Upper lobe of right lung (tissue), 1 donor: ENCODE measurements around the gene NXNL1. TPM values are rescaled to one million over a fixed set of nuclear protein-coding genes. Genes with fewer than 3 reads are reported as not detected.

Source experiments
- ATAC-seq: fragments of 200-7000 bp; cut with Tn5 transposase; one replicate; pipeline ENCODE4 v1.9.1; 2020; ENCODE audit warnings: mild to moderate bottlenecking, moderate library complexity
- DNase-seq: peaks from one replicate; pipeline ENCODE4 v3.0.0-alpha.2; 2020
- H3K27ac ChIP-seq: fragments of 200-600 bp; one replicate; pipeline ENCODE4 v1.8.0; 2022
- H3K27me3 ChIP-seq: fragments of 200-600 bp; one replicate; pipeline ENCODE4 v1.8.0; 2022; ENCODE audit warnings: mild to moderate bottlenecking
- H3K36me3 ChIP-seq: fragments of 200-600 bp; one replicate; pipeline ENCODE4 v1.8.0; 2022
- H3K4me1 ChIP-seq: fragments of 200-600 bp; one replicate; pipeline ENCODE4 v1.8.0; 2022
- H3K4me3 ChIP-seq: fragments of 200-600 bp; one replicate; pipeline ENCODE4 v1.8.0; 2022; ENCODE audit warnings: mild to moderate bottlenecking
- H3K9me3 ChIP-seq: fragments of 200-600 bp; one replicate; pipeline ENCODE4 v1.8.0; 2022
- intact Hi-C: fragments of 100-400 bp; cut with DNase I; formaldehyde crosslinking; loops from one replicate; pipeline ENCODE4 v1.11.0; 2022
- total RNA-seq: library from RNA; stranded (reverse); fragmentation: NEBNext Ultra II Directional; extraction: Animal tissue kit (Norgen Biotek cat#: 25700); gene quantifications from one replicate; pipeline ENCODE4 v1.2.1, GENCODE V29; 2021
- TF ChIP-seq, protein P1 (sequence below): fragments of 200-600 bp; IDR thresholded peaks from one replicate; pipeline ENCODE4 v1.8.0; 2022; ENCODE audit warnings: antibody characterized with exemption
- donor health status: DM: no; HTN: yes; CAD: no; lungs with severe emphysema.

Gene NXNL1
- total RNA-seq, 1 donor from 2014 or later = not detected

DNA sequence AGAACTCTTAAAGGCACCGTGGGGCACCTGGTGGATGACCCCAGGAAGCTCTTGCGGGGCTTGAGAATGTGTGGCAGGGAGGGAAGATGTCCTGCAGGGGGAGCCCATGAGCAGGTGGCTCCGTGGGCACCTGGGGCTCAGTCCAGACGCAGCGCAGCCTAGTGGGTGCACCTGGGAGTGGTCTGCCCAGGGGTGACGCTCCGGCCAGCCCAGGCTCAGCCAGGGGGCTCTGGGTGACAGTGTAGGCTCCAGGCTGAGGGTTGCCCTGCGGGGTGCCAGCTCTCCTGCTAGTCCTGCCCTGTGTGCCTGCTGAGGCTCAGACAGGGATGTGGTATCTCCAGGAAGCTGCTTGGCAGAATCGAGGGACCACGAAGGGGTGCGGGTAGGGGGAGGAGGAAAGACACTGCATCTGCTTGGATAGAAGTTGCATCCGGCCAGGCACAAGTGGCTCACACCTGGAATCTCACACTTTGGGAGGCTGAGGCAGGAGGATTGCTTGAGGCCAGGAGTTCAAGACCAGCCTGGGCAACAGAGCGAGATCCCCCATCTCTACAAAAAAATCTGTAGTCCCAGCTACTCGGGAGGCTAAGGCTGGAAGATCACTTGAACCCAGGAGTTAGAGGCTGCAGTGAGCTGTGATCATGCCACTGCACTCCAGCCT lies 35.7 kb upstream of the NXNL1 start:
- intact Hi-C loops = no loop called here
- Histone ChIP-seq H3K9me3 (no peaks in the 10 kb centered on the region), H3K27ac (no peak overlapping the region), H3K4me1 (peaks cover 26% of the 10 kb centered on the region), H3K27me3 (no peaks in the 10 kb centered on the region), H3K4me3 (no peak overlapping the region), H3K36me3 (peaks cover 11% of the 10 kb centered on the region)
- peak; percentile 89 for DNase-seq
- TF ChIP-seq, protein P1, sequence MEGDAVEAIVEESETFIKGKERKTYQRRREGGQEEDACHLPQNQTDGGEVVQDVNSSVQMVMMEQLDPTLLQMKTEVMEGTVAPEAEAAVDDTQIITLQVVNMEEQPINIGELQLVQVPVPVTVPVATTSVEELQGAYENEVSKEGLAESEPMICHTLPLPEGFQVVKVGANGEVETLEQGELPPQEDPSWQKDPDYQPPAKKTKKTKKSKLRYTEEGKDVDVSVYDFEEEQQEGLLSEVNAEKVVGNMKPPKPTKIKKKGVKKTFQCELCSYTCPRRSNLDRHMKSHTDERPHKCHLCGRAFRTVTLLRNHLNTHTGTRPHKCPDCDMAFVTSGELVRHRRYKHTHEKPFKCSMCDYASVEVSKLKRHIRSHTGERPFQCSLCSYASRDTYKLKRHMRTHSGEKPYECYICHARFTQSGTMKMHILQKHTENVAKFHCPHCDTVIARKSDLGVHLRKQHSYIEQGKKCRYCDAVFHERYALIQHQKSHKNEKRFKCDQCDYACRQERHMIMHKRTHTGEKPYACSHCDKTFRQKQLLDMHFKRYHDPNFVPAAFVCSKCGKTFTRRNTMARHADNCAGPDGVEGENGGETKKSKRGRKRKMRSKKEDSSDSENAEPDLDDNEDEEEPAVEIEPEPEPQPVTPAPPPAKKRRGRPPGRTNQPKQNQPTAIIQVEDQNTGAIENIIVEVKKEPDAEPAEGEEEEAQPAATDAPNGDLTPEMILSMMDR = peak; percentile 83
- peak; percentile 94 for ATAC-seq

DNA sequence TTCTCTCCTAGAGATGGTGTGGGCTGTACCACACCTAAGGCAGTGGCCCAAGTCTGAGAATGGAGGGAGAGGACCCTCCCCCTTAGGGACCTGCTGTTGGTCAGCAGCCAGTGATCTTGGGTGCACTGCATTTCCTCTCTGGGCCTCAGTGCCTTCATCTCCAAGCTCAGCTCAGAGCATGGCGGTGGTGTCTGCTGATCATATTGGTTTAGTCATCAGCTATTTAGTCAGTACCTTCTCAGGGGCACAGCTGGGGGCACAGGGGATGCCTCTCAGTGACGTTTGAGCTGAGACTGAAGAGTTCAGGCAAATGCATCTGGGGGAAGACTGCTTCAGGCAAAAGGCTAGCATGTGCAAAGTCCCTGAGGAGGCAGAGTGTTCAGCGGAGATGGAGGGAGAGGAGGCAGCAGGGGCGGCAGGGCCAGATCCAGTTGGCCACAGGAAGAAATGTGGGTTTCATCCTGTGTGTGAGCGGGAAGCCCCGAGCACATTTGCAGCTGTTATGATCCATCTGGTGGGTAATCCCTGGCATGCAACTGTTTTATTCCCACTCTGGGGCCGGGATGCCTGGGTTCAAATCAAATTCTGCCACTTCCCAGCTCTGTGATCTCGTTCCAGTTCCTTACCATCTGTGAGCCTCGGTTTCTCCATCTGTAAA lies 35.0 kb upstream of the NXNL1 start:
- no peaks in the 10 kb centered on the region for H3K9me3 ChIP-seq
- DNase-seq (no peak), ATAC-seq (no peak)
- H3K36me3 ChIP-seq = peaks cover 11% of the 10 kb centered on the region
- TF ChIP-seq, protein P1 = no peak
- peaks cover 26% of the 10 kb centered on the region for H3K4me1 ChIP-seq
- no peak overlapping the region for H3K27ac ChIP-seq
- H3K4me3 ChIP-seq = no peak overlapping the region
- H3K27me3 ChIP-seq = no peaks in the 10 kb centered on the region
- intact Hi-C loops = no loop called here

DNA sequence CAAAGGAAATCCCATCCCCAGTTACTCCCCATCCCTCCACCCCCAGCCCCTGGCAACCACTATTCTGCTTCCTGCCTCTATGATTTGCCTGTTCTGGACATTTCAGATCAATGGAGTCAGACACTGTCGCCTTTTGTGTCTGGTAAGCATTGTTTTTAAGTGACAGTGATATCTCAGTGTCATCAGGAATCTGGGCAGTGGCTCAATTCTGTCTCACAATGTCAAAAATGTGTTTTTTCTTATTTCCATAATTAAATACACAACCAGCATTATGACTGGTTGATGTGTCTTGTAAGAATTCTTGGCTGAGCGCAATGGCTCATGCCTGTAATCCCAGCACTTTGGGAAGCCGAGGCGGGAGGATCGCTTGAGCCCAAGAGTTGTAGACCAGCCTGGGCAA lies 30.6 kb upstream of the NXNL1 start:
- no peaks in the 10 kb centered on the region for H3K36me3 ChIP-seq
- TF ChIP-seq, protein P1 = no peak
- H3K4me1 ChIP-seq = peaks cover 18% of the 10 kb centered on the region
- no peak overlapping the region for H3K4me3 ChIP-seq
- no peaks in the 10 kb centered on the region for H3K27me3 ChIP-seq
- H3K27ac ChIP-seq = no peak overlapping the region
- H3K9me3 ChIP-seq = no peaks in the 10 kb centered on the region
- no peak for DNase-seq
- intact Hi-C loops = no loop called here
- no peak for ATAC-seq

DNA sequence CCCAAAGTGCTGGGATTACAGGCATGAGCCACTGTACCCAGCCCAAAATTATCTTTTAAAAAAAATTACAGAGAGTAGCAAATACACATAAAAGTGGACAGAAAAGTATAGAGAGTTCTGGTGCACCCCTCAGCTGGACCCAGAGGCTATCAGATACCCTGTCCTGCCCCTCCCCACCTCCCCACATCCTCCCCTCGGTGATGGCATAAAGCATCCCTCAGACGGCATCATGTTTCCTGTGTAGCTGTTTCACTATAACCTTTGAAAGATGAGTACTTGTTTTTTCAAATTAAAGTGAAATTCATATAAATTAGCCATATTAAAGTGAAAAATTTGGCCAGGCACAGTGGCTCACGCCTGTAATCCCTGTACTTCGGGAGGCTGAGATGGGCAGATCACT lies 29.7 kb upstream of the NXNL1 start:
- Histone ChIP-seq H3K4me1 (peaks cover 18% of the 10 kb centered on the region), H3K4me3 (no peak overlapping the region), H3K27me3 (no peaks in the 10 kb centered on the region), H3K9me3 (no peaks in the 10 kb centered on the region), H3K27ac (no peak overlapping the region), H3K36me3 (no peaks in the 10 kb centered on the region)
- TF ChIP-seq, protein P1 = no peak
- intact Hi-C loops = no loop called here
- no peak for ATAC-seq
- no peak for DNase-seq

DNA sequence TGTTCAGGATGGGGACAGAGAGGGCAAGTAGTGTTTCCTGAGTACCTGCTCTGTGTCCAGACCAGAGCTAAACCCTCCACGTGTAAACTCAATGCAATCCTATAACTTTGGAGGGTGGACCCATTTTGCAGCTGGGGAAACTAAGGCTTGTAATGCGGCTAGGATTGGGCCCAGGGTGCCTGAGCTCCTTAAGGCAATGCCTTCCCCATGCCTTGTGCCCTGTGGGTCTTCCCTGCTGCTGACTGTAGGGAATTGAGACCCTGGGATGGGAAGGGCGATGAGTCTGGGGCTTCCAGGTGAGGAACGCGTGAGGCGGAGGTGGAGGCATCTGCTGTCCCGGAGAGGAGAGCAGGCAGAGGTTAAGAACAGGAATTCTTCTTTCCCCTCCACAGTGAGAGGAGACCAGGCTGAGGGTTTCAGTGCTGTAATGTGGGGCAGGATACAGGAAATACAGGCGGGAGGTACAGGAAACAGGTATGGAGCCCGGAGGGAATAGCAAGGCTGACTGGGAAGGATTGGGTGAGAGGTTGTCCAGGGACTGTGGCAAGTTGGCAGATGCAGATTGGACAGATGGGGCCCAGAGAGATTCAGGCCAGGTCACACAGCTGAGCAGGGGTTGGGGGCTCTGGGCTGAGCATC lies 28.8 kb upstream of the NXNL1 start:
- Histone ChIP-seq H3K4me3 (no peak overlapping the region), H3K4me1 (peaks cover 18% of the 10 kb centered on the region), H3K27me3 (no peaks in the 10 kb centered on the region), H3K27ac (peak overlapping the region; percentile 13), H3K36me3 (no peaks in the 10 kb centered on the region), H3K9me3 (no peaks in the 10 kb centered on the region)
- TF ChIP-seq, protein P1 = no peak
- no peak for ATAC-seq
- intact Hi-C loops = no loop called here
- no peak for DNase-seq
